ENCODE results near the gene ARL6IP4.
"Not testable (repeated sequence)": the region's sequence is repeated elsewhere in the genome, so short reads cannot be mapped to it uniquely, and the experiment has no call there.

Gene ARL6IP4

DNA sequence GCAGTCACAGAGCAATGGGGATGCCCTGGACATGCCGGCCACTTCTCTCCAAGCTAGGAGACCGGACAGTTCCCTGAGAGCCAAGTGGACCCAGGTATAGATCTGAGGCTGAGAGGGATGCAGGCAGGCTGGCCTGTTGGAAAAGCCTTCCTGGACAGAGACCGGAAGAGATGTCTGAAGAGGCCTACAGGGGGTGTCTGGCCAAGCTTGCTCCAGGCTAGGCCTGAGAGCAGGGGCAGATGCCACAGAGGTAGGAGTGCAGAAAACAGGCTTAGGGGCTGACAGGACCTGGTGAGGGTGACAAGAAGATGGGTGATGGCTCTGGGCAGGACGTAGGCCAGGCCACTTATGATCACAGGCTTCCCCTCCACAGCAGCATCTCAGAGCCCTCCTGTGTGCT is 30.2 kb downstream of the ARL6IP4 start:
- no peak overlapping the region for H2AFZ ChIP-seq
- TF ChIP-seq, protein P1, sequence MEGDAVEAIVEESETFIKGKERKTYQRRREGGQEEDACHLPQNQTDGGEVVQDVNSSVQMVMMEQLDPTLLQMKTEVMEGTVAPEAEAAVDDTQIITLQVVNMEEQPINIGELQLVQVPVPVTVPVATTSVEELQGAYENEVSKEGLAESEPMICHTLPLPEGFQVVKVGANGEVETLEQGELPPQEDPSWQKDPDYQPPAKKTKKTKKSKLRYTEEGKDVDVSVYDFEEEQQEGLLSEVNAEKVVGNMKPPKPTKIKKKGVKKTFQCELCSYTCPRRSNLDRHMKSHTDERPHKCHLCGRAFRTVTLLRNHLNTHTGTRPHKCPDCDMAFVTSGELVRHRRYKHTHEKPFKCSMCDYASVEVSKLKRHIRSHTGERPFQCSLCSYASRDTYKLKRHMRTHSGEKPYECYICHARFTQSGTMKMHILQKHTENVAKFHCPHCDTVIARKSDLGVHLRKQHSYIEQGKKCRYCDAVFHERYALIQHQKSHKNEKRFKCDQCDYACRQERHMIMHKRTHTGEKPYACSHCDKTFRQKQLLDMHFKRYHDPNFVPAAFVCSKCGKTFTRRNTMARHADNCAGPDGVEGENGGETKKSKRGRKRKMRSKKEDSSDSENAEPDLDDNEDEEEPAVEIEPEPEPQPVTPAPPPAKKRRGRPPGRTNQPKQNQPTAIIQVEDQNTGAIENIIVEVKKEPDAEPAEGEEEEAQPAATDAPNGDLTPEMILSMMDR (IDR thresholded peaks at IDR 0.05), result no peak
- no peak overlapping the region for H3K4me2 ChIP-seq (ENCODE audit: low read length)

DNA sequence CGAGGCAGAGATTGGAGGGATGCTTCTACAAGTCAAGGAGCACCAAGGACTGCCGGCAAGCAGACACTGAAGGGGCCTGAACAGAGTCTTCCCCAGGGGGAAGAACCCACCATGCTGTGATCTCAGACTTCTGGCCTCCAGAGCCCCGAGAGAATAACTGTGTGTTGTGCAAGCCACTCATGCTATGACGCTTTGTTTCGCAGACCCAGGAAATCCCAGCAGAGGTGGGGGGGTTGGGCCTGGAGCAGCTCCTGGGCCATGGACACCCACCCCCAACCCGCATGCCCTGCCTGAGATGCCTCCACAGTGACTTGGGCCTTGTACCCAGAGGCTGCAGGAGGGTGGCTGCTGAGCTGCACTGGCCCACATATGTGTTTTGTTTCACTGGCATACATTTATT is 31.2 kb downstream of the ARL6IP4 start:
- no peaks in the 10 kb centered on the region for H3K27me3 ChIP-seq (ENCODE audit: control insufficient read depth, insufficient read depth, low read length)
- H3K4me1 ChIP-seq, result no peaks in the 10 kb centered on the region
- TF ChIP-seq, protein P1 (IDR thresholded peaks at IDR 0.05), result no peak
- no peaks in the 10 kb centered on the region for H3K36me3 ChIP-seq (ENCODE audit: control insufficient read depth, insufficient read depth, low read length)
- no peaks in the 10 kb centered on the region for H3K9me3 ChIP-seq (ENCODE audit: control insufficient read depth, low read length)
- H3K4me3 ChIP-seq (ENCODE audit: low read depth, low read length), result no peak overlapping the region
- H2AFZ ChIP-seq, result no peak overlapping the region
- H3K27ac ChIP-seq, result no peak overlapping the region
- no peaks in the 10 kb centered on the region for H3K79me2 ChIP-seq
- no peak overlapping the region for H3K9ac ChIP-seq
- no peak overlapping the region for H3K4me2 ChIP-seq (ENCODE audit: low read length)

More for the DNA sequence above, 30.2 kb downstream of the ARL6IP4 start:
- H3K36me3 ChIP-seq (ENCODE audit: control insufficient read depth, insufficient read depth, low read length), result no peaks in the 10 kb centered on the region
- H3K27me3 ChIP-seq (ENCODE audit: control insufficient read depth, insufficient read depth, low read length), result no peaks in the 10 kb centered on the region
- H3K9ac ChIP-seq, result no peak overlapping the region
- H3K79me2 ChIP-seq, result no peaks in the 10 kb centered on the region
- H3K27ac ChIP-seq, result no peak overlapping the region
- no peaks in the 10 kb centered on the region for H3K9me3 ChIP-seq (ENCODE audit: control insufficient read depth, low read length)
- no peak overlapping the region for H3K4me3 ChIP-seq (ENCODE audit: low read depth, low read length)
- no peaks in the 10 kb centered on the region for H3K4me1 ChIP-seq

DNA sequence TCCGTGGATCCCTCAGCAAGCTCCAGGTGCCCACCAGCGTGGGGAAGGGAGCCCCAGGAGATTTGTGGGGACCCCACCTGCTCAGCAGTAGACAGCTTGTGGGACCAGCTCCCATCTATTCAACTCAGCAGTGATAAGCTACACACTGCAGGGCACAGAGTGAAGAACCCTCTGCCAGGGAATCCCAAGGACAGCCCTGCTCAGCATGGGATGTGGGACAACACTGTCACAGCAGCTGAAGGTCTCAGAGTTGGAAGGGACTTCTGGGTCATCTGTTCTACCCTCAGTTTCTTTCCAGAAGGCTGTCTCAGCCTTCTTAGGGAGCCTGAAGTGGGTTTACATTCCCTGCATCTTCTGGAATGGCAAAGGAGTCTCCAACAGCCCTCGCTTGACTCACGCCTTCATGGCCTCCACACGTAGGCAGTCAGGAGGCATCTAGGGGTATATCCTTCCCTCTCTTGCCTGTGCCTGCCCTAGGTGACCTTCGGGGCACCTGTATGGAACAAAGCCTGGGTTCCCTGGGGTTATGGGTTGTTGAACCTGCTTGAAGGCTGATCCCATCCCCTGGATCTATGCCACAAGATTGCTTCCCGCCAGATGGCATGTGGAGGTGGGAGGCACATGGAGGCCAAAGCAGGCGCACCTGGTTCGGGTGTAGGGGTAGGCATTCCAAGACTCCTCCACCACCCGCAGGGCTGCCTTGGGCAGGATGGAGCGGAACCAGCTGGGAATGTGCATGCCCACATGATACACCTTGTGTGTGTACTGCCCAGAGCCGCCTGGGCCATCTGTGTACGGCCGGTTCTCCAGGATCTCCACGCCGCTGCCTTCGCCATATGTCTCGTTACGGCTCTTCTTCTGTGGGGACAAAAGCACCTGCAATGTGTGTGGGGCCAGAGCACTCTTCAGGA is 33.0 kb downstream of the ARL6IP4 start:
- Histone ChIP-seq H3K36me3 (ENCODE audit: control insufficient read depth, insufficient read depth, low read length) (no peaks in the 10 kb centered on the region), H3K27ac (no peak overlapping the region), H3K79me2 (no peaks in the 10 kb centered on the region), H2AFZ (no peak overlapping the region), H3K4me2 (ENCODE audit: low read length) (no peak overlapping the region), H3K27me3 (ENCODE audit: control insufficient read depth, insufficient read depth, low read length) (no peaks in the 10 kb centered on the region), H3K9ac (no peak overlapping the region), H3K4me1 (no peaks in the 10 kb centered on the region), H3K4me3 (ENCODE audit: low read depth, low read length) (no peak overlapping the region), H3K9me3 (ENCODE audit: control insufficient read depth, low read length) (no peaks in the 10 kb centered on the region)
- TF ChIP-seq, protein P1 (IDR thresholded peaks at IDR 0.05), result no peak

DNA sequence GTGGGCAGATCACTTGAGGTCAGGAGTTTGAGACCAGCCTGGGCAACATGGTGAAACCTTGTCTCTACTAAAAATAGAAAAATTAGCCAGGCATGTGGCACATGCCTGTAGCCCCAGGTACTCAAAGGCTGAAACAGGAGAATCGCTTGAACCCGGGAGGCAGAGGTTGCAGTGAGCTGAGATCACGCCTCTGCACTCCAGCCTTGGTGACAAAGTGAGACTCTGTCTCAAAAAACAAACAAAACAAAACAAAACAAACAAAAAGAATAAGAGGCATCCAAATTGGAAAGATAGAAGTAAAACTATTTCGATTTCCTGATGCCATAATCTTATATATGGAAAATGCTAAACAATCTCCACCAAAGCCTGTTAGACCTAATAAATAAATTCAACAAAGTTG is 34.0 kb downstream of the ARL6IP4 start:
- H3K4me3 ChIP-seq (ENCODE audit: low read depth, low read length); H3K27me3 ChIP-seq (ENCODE audit: control insufficient read depth, insufficient read depth, low read length); H3K36me3 ChIP-seq (ENCODE audit: control insufficient read depth, insufficient read depth, low read length); H3K4me1 ChIP-seq; H2AFZ ChIP-seq; H3K79me2 ChIP-seq; H3K9ac ChIP-seq; H3K4me2 ChIP-seq (ENCODE audit: low read length); H3K9me3 ChIP-seq (ENCODE audit: control insufficient read depth, low read length); H3K27ac ChIP-seq: not testable (repeated sequence)

DNA sequence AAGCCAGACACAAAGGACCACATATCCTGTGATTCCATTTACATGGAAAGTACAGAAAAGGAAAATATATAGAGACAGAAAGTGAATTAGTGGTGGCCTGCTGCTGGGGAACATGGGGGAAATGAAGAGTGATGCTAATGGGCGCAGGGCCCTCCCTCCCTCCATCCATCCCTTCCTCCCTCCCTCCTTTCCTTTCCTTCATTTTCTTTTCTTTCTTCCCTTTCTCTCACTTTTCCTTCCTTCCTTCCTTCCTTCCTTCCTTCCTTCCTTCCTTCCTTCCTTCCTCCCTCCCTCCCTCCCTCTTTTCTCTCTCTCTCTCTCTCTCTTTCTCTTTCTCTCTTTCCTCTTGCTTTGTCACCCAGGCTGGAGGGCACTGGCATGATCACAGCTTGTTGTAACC is 37.3 kb downstream of the ARL6IP4 start:
- no peaks in the 10 kb centered on the region for H3K36me3 ChIP-seq (ENCODE audit: control insufficient read depth, insufficient read depth, low read length)
- no peak overlapping the region for H3K4me3 ChIP-seq (ENCODE audit: low read depth, low read length)
- H2AFZ ChIP-seq, result no peak overlapping the region
- H3K9ac ChIP-seq, result no peak overlapping the region
- H3K27me3 ChIP-seq (ENCODE audit: control insufficient read depth, insufficient read depth, low read length), result no peaks in the 10 kb centered on the region
- no peaks in the 10 kb centered on the region for H3K4me1 ChIP-seq
- no peaks in the 10 kb centered on the region for H3K79me2 ChIP-seq
- TF ChIP-seq, protein P1 (IDR thresholded peaks at IDR 0.05), result no peak
- H3K27ac ChIP-seq, result no peak overlapping the region
- no peak overlapping the region for H3K4me2 ChIP-seq (ENCODE audit: low read length)
- no peaks in the 10 kb centered on the region for H3K9me3 ChIP-seq (ENCODE audit: control insufficient read depth, low read length)

Data from parathyroid adenoma (tissue), 2 donors.